GM19468 (cell line): ENCODE results near the gene SRPK2.
"Not testable (repeated sequence)": the region's sequence is repeated elsewhere in the genome, so short reads cannot be mapped to it uniquely, and the experiment has no call there.

Experiments used
- ATAC-seq: cut with Tn5 transposase; IDR thresholded peaks from one replicate; pipeline ENCODE4 v1.9.1; 2021; ENCODE audit warnings: mild to moderate bottlenecking, moderate library complexity, moderate number of reproducible peaks; ENCODE audit not compliant: unreplicated experiment; ENCODE audit errors: extremely low read depth

Gene SRPK2

GRCh38 chr7:105388356-105389087, at the start of gene SRPK2:
Gene SRPK2 (minus strand): TSS chr7:105388921.
- ATAC-seq = peak; percentile 34

DNA sequence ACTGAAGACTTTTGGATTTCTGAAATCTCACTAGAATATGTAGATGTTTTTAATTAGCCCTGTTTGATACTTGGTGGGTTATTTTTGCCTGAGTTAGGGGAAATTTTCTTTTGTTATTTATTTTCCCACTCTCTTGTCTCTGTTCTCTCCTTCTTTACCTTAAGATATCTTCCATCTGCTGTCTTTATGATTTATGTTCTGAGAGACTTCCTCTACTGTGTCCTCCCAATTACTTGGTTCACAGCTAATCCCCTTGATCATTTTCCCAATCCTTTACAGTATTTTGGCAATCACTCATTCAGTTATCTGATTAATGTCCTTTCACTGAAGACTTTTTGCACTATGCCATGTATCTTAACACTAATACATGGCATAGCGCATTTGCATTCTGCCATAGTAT, 49.5 kb upstream of the SRPK2 start:
- no peak for ATAC-seq

GRCh38 chr7:105437356-105437755, 48.6 kb upstream of the SRPK2 start:
- not testable (repeated sequence) for ATAC-seq

GRCh38 chr7:105429746-105430612, 41.3 kb upstream of the SRPK2 start:
- no peak for ATAC-seq

DNA sequence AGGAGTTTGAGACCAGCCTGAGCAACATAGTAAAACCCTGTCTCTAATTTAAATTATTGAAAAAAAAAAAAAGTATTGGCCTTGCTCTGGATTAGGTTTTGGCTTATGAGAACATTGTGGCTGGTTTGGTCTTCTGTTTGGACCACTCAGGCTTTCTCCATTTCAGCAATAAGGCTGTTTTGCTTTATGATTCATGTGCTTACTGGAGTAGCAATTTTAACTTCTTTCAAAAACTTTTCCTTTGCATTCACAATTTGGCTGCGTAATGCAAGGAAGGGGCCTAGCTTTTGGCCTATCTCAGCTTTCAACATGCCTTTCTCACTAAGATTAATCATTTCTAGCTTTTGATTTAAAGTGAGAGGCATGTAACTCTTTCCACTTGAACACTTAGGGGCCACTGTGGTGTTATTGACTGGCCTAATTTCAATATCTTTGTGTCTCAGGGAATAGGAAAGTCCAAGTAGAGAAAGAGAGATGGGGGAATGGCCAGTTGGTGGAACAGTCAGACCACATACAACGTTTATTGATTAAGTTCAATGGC, 38.0 kb upstream of the SRPK2 start:
- ATAC-seq = no peak

DNA sequence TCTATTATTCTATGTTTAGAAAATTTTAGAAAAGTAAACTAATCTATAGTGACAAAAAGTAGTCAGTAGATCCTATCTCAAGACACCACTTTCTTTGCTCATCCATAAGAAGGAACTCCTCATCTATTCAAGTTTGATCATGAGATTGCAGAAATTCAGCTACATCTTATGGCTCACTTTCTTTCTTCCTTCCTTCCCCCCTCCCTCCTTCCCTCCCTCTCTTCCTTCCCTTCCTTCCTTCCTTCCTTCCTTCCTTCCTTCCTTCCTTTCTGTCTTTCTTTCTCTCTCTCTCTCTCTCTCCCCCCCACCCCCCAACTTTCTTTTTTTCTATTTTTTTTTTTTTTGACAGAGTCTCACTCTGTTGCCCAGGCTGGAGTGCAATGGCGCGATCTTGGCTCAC, 35.3 kb upstream of the SRPK2 start:
- ATAC-seq = no peak

DNA sequence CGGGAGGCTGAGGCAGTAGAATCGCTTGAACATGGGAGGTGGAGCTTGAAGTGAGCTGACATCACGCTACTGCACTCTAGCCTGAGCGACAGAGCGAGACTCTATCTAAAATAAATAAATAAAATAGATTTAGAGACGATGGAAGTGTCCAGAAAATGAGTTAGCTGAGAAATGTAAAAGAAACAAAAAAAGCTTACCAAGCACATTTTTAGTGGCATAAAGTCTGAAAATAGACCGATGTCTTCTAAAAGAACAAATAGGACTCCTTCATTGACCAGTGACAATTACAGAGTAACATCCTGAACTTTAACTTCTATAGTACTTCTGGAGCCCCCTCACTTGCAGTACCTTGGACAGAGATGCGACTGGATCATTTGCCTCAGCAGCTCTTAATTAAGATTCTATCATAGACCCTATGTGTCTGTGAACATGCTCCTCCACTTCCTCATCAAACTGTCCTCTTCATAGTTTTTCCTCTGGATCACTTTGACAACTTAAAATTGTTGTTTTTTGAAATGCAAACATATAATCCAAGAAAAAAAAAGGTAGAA, 25.2 kb upstream of the SRPK2 start:
- ATAC-seq = no peak

- not testable (repeated sequence) for ATAC-seq
These were observed 22.1 kb upstream of the SRPK2 start for GRCh38 chr7:105410774-105411173.

DNA sequence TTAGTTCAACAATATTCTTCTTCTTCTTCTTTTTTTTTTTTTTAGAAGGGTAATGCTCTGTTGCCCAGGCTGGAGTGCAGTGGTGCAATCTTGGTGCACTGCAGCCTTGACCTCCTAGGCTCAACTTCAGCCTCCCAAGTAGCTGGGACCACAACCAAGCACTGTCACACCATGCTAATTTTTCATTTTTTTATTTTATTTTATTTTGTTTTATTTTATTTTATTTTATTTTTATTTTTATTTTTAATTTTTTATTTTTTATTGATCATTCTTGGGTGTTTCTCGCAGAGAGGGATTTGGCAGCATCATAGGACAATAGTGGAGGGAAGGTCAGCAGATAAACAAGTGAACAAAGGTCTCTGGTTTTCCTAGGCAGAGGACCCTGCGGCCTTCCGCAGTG, 21.1 kb upstream of the SRPK2 start:
- not testable (repeated sequence) for ATAC-seq

DNA sequence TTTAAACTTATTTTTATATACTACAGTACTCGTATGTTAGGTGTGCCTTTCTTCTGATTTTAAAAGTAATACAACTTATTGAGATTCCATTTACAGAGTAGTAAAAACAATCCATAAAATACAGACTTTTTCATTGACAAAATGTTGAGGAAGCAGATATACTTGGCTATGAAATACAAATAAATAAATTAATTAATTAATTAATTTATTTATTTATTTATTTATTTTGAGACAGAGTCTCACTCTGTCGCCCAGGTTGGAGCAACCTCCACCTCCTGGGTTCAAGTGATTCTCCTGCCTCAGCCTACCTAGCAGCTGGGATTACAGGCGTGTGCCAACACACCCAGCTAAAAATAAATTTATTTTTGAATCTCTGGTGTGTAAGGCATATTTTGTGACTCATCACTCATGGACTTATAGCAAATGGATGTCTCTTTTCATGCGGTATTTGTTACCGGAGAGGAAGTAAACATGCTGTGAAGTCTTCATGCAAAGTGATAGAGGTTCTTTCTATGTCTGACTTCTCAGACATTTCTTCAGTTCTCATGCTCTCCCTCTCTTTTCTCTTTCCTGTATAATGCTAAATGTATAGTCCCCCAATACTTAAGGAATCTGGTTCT, 20.2 kb upstream of the SRPK2 start:
- no peak for ATAC-seq

DNA sequence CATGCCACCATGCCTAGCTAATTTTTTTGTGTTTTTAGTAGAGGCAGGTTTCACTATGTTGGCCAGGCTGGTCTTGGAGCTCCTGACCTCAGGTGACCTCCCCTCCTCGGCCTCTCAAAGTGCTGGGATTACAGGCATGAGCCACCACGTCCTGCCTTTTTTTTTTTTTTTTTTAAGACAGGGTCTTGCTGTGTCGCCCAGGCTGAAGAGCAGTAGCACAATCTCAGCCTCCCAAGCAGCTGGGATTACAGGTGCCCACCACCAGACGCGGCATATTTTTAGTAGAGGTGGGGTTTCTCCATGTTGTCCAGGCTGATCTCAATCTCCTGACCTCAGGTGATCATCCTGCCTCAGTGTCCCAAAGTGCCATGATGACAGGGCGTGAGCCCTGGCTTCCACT, 14.4 kb upstream of the SRPK2 start:
- ATAC-seq = no peak

DNA sequence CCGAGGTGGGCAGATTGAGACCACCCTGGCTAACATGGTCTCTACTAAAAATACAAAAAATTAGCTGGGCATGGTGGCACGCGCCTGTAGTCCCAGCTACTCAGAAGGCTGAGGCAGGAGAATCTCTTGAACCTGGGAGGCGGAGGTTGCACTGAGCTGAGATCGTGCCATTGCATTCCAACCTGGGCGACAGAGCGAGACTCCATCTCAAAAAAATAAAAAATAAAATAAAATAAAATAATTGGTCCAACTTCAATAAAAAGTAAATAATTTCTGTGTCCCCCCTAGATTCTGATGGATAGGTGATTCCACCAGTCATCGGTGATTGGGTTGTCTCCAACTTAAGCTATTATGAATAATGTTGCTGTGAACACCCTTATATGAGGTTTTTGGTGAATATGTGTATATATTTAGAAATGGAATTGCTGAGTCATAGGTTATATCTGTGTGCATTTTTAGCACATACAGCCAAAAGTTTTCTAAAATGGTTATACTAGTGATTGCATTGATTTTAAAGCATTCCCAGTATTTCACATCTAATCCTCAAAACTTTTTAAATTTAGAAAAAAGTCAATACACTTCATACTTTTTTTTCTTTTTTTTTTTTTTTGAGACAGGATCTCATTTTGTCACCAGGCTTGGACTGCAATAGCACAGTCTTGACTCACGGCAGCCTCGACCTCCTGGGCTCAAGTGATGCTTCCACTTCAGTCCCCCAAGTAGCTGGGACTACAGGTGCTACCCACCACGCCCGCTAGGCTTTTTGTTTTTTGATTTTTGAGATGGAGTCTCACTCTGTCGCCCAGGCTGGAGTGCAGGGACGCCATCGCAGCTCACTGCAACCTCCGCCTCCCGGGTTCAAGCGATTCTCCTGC, 13.7 kb upstream of the SRPK2 start:
- ATAC-seq = no peak

DNA sequence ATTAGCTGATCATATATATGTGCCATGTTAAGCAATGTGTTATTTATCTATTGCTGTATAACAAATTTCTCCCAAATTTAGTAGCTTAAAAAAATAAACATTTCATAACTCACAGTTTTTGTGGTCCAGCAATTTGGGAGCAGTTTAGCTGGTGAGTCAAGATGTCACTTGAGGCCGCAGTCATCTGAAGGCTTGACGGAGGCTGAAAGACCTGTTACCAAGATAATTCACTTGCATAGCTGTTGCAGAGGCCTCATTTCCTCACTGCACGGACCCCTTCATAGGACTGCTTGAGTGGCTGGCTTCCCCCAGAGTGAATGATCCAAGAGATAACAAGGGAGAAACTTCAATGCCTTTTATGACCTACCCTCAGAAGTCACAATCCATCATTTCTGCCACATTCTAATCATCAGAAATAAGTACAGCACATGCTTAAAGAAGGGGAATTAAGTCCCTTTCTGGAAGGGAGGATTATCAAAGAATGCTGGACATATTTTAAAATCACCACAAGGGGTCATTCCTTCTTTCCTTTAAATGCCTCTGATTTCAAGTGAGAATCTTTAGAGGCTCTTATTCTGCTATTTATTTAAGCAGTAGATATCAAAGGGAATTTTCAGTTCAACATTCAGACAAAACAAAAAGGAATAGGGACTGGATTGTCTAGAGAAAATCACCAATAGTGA, 10.5 kb upstream of the SRPK2 start:
- ATAC-seq = no peak

DNA sequence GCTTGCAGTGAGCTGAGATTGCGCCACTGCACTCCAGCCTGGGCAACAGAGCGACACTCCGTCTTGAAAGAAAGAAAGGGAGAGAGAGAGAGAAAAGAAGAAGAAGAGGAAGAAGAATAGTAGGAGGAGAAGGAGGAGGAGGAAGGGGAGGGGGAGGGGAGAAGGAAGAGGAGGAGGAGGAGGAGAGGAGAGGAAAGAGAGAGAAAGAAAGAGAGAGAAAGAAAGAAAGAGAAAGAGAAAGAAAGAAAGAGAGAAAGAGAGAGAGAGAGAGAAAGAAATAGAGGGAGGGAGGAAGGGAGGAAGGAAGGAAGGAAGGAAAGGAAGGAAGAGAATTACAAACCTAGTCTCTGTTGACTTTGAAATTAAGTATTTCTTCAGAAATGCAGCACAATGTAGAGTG, 7.8 kb upstream of the SRPK2 start:
- ATAC-seq = no peak

DNA sequence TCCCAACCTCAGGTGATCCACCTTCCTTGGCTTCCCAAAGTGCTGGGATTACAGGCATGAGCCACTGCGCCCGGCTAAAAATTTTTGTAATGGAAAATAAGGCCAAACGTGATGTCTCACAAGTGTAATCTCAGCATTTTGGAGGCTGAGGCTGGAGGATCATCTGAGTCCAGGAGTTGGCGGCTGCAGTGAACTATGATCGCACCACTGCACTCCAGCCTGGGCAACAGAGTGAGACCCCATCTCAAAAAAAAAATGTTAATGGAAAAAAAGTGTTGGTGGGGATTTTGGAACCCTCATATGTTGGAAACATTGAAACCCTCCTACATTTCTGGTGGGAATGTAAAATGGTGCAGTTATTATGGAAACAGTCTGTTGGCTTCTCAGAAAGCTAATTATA, 2.7 kb upstream of the SRPK2 start:
- no peak for ATAC-seq

DNA sequence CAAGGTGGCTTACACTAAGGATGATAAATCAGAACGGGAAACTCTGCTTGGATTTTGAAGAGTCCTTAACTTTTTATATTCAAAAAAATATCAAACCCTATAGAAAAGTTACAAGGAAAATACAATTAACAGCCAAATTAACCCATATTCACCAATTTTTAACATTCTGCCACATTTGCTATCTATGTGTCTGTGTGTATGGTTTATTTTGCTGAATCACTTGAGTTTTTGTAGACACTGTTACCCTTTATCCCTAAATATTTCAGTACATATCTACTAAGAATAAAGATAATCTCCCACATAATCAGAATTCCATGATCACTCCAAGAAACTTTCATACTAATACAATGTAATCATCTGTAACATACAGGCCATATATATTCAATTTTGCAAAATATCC, 1.2 kb upstream of the SRPK2 start:
- ATAC-seq = no peak

- ATAC-seq = no peak
These were observed 448 bp upstream of the SRPK2 start for GRCh38 chr7:105389088-105389650.

- ATAC-seq = no peak
These were observed 989 bp downstream of the SRPK2 start for GRCh38 chr7:105387508-105388355.
